Measurements from ENCODE around the gene C1orf53.

DNA sequence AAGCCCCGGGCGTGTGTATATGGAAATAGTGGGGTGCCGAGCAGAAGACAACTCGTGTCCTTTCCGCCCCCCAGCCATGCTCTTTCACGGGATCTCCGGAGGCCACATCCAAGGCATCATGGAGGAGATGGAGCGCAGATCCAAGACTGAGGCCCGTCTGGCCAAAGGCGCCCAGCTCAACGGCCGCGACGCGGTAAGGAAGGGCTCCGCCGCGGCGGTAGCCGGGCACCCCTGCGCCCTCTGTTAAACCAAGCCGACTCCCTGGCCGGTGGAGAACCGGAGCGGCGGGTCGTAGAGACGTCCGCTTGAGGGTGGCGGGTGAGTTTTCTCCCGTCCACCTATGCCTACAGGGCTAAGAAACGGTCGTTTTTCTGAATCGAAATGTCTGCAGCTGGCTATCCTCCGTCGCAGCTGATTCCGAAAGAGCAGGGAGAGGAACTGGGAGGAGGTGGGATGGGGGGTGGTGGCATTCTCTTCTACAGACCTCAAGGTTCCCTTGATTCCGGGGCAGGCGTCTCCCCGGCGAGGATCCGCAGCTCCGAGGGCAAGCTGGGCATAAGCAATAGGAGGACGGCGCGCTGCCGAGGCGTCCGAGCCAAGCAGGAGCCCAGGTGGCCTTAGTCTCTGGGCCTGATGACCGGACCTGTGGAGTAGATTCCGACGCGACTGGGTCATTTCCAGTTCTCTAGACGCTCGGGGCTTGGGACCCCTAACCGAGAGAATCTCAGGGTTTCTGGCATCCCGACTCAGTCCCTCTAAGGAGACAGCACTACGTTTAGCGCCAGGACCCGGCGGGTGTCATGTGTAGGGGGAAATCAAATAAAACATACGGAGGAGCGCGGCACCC is 15.6 kb downstream of the C1orf53 start:
- TF ChIP-seq CTCF (IDR thresholded peaks at IDR 0.05) (no peak), POLR2A (IDR thresholded peaks at IDR 0.05) (no peak), EP300 (IDR thresholded peaks at IDR 0.05) (no peak), POLR2AphosphoS5 (IDR thresholded peaks at IDR 0.05) (no peak)

Data from gastroesophageal sphincter (tissue), 3 donors.